Testis (tissue), 2 donors: ENCODE data around the gene ADCY10.

Source experiments
- CTCF ChIP-seq, 3 experiments: fragments of 450-650 bp in 2 of 3; fragments of 200-600 bp in 1 of 3; sonication (generic) in 1 of 3; IDR thresholded peaks; one replicate each; pipeline ENCODE4 v1.5.1; 2016 to 2019; ENCODE audit warnings: antibody characterized with exemption in 3 of 3, mild to moderate bottlenecking in 2 of 3, moderate library complexity in 1 of 3
- POLR2A ChIP-seq: fragments of 450-650 bp; IDR thresholded peaks from one replicate; pipeline ENCODE4 v1.6.1; 2017; ENCODE audit warnings: antibody characterized with exemption, mild to moderate bottlenecking, moderate library complexity

- TF ChIP-seq CTCF (IDR thresholded peaks at IDR 0.05) (no peak), POLR2A (no peak)
Observed at GRCh38 chr1:167766538-167766937, 147.4 kb downstream of the ADCY10 start.
